ENCODE results near the gene OSBPL2.

OSBPL2 gene

GRCh38 chr20:62208061-62208794 is 30.1 kb upstream of the OSBPL2 start:
- DNase-seq = no peak

DNA sequence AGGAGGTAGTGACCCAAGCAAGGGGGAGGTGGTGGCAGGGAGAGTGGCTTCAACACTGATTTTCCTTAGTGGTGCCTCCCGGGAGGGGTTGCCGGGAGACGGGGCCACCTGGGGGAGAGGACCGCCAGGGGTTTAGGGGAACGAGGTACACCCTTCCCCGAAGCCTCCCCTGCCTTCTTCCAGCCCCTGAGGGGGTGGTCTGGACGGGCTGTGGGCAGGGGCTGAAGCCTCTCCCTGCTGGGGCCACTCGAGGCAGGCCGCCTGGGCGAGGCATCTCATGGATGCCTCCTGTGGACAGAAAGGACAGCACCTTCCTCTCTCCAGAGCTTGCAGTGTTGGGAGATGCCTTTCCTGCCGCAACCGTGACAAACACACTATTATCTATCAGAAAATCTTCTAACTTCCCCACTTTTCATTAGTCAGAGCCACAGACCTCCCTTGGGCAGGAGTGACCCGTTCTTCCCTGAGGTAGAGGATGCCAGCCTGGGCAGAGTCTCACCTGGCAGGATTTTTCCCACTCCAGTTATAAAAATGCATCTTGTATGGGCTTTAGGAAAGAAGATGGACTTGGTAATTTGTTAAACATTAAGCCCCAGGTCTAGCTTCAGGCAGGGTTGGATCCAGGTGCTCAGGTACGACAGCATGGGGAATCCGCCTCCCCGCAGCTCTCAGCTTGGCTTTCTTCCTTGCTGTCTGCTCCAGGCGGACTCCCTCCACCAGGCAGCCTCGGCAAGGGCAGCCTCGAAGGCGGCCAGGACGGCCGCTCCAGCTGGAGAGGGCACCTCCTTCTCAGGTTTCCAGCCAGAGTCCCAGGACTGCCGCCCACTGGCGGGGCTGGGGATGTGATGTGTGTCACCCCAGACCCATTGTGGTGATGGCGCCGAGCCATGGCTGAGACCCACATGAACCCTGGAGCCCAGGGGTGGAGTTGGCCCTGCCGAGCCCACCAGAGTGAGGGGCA is 29.2 kb upstream of the OSBPL2 start:
- DNase-seq = no peak

DNA sequence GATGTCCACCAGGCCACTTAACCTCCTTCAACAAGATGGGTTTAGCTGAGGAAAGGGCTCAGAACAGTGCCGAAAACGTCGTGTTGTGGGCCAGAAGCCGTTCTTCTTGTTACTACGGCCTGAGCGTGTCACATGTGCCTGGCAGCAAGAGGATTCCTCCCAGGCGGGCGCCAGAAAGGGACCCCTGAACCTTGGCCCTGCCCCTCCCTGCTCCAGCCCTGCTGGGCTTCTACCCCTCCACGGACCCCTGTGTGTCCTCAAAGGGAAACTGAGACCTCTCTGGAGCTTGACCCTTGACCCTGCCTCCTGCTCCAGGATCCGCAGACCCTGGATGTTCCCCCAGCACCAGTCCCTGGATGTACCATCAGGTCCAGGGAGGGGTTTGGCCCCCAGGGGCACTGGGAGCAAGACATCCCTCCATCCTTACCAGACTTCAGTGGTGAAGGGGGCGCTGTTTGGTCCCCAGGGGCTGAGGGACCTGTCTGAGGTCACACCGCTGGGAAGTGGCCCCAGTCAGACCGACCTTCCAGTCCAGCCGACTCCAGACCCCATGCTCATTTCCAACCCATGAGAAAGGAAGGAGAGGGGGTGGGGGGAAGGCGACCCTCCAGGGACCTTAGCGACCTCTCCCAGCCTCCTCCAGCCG is 28.3 kb upstream of the OSBPL2 start:
- DNase-seq = no peak

- DNase-seq = no peak
Measured at GRCh38 chr20:62210496-62210855, 27.8 kb upstream of the OSBPL2 start.

DNA sequence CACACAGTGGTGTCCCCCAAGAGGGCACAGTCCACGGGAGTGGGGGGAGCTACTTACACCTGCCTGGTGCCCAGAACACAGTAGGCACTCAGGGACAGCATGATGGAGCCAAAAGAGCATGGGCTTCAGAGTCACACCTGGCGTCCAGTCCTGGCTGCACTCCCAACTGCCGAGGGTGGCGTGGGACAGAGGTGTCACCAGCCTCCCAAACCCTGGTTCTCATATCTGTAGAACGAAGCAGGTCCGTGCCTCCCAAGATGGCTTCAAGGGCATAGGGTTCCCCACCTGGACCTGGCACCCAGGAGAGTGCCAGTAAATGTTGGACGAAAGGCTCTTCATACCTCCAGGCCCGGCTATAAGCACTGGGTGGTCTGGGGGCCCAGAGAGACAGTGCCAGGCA is 27.1 kb upstream of the OSBPL2 start:
- DNase-seq = no peak

DNA sequence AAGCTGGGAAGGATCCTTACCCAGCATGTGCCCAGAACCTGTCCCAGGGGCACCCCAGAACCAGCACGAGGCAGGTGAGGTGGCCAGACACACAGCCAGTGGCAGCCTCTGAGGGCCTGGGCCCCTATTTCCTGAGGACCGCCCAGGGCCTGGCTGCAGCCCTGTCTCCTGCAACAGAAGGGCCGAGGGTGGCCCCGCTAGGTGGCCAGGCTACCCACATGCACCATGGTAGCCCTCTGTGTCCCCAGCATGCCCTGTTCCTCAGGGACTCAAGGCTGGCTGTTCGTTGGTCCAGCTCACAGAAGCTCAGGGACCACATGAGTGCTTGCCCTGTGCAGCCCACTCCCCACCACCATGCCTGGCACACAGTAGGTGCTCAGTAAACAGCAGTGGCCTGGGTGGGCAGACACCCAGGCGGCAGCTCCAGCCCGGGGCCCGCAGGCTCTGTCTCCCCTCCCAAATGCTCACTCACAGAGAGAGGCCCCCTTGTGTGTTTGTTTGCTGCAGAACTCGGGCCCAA is 26.5 kb upstream of the OSBPL2 start:
- no peak for DNase-seq

- no peak for DNase-seq
Measured at GRCh38 chr20:62212299-62212698, 26.0 kb upstream of the OSBPL2 start.

DNA sequence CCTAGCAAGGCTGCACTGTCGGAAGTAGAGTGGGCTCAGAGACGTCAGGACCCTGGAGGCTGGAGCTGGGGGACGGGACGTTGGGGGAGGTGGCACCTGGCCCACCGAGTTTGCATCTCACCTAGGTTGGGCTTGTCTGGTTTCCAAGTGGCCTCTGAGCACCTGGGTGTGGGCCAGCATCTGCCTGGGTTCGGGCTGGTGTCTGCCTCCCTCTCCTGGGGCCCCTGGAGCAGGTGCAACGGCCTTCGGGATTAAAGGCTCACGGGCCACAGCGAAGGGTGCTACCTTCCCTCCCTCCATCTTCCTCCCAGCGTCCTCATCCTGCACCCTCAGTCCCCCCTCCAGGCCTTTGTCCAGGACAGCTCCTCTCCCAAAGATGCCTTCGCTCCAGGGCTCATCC is 24.3 kb upstream of the OSBPL2 start:
- DNase-seq = no peak

DNA sequence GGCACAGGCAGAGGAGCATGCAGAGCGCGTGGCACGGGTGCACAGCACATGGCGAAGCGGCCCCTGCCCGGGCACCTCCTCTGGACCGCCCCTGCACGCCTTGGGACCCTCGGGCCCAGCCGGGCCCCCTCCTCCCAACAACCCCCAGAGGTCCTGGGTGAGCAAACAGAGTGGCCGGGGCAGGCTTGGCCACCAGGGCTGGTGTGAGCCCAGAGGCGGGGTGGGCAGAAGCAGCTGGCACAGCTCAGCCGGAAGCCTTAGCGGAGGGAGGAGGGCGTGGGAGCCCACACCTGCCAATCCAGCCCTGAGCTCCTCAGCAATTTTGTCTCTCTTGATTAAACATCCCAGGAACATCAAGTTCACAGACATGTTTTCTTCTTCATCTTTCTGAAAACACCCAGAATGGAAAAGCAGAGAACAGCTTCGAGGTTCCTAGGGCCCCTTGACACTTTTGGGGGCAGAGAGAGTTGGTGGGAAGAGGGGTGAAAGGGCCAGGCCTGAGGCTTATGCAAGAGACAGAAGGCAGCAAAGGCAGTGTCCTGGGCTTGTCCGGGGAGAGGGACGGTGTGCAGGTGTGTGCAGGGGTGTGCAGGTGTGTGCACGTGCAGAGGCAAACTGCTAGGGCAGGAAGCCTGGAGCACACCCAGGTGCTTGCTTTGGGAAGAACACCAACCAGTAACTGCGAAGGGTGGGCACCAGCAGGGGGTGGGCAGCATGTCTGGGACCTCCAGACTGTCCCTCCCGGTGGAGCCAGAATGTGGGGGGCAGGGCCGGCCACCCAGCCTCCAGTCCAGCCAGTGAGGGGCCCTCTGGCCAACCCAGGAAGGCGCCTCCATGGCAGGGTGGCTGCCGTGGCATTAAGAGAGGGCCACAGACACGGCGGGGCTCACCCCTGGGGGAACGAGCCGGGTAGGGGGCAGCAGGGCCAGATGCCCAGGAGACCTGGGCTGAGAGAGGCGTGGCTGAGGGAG is 23.0 kb upstream of the OSBPL2 start:
- DNase-seq = no peak

GRCh38 chr20:62215991-62216635 is 22.2 kb upstream of the OSBPL2 start:
- no peak for DNase-seq

DNA sequence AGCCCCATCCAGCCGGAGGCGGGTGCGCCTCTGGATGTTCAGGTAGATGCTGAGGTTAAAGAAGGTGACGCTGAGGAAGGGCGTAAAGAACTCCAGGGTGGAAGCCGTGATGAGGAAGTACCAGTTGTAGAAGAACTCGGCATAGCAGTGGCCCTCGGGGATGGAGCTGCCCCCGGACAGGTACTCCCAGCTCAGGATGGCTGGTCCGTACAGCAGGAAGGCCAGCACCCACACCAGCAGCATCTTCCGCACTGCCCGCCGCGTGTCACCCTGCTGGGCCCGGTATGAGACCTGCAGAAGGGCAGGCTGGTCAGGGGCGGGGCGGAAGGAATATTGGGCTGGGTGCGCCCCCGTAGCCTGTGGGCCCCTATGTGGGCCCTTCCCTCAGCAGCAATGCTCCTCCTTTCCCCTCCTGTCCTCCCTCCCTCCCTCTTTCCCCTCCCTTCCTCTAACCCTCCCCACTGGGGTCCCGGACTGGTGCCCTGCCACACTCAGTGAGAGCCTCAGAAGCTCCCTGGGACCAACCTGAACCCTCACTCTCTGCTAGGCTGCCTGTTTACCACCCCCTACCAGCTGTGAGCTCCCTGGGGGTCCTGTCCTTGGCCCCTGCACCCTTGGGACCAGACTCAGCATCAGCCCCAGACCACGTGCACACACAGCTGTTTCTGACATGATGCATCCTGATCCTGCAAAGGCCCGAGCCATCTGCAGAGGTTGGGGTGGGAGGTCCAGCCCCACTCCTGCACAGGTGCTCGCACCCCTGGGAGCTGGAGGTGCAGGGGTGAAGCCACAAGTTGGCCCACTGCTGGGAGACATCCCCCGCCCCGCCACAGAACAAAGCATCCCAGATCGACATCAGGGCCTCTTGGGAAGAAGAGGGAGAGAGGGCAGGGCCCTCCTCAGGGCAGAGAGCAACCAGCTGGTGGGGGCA is 21.4 kb upstream of the OSBPL2 start:
- DNase-seq = no peak

DNA sequence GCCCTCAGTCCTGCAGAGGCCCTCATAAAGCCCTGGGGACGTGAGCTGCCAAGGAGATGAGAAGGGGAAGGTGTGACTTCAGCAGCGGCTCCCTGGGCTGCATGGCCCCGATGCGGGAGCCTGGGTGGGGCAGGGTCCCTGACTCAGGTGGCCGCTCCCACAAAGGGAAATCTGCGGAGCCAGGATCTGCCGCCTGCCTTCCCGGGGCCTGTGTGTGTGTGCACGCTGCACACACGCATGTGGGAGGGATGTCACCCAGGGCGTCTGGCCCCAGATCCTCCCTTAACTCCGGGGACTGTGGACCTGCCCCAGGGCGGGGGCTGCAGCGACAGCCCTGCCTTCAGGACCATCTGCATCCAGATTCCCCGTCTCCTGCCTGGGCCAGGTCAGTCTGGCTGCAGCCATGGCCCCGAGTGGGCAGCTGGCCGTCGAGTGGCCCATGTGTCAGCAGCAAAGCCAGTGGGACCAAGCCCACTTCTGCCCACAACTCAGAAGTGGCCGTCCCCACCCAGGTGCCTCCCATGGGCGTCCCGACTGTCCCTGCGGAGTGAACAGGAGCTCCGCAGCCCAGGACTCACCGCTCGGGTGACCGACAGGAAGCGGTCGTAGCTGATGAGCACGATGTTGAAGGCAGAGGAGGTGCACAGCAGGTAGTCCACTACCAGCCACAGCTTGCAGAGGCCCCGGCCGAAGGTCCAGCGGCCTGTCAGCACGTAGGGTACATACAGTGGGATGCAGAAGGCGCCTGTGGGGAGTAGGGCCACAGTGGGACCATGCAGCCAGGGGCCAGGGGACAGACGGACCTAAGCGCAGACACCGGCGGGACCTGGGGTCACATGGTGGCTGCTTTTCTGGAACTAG is 20.2 kb upstream of the OSBPL2 start:
- no peak for DNase-seq

DNA sequence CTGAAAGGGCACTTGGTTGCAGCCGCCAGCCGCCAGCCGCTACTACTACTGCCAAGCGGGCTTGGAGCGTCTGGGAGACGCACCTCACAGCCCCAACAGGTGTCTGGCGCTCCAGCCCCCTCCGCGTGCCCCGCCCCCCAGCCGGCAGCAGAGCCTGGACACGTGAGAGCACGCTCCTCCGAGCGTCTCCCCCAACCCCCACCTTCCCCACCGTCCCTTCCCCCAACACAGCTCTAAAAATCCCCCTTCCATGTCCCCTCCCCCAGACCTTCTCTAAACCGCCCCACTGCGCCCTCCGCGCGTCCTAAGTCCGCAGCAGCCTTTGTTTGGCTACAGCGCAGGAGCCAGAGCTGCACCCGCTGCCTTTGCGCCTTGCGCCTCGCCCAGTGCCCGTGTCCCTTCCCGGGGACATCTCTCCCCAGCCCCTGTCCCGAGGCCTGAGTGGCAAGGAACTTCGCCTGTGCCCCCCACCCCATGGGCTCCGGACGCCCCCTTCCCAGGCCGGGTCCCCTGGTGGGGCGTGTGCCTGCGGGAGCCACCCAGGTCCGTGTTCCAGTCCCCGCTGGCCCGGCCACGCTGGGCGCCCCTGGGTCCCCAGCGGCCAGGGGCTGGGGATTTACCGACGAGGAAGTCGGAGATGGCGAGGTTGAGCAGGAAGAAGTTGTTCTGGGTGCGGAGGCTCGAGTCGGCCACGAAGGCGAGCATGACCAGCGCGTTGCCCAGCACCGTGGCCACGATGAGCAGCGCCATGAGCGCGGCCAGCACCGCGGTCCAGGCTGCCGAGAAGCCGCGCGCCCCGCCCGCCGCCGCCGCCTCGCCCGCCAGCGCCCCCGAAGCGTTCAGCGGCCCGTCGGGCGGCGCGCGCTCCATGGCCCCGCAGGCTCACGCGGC is 19.0 kb upstream of the OSBPL2 start:
- DNase-seq = no peak

DNA sequence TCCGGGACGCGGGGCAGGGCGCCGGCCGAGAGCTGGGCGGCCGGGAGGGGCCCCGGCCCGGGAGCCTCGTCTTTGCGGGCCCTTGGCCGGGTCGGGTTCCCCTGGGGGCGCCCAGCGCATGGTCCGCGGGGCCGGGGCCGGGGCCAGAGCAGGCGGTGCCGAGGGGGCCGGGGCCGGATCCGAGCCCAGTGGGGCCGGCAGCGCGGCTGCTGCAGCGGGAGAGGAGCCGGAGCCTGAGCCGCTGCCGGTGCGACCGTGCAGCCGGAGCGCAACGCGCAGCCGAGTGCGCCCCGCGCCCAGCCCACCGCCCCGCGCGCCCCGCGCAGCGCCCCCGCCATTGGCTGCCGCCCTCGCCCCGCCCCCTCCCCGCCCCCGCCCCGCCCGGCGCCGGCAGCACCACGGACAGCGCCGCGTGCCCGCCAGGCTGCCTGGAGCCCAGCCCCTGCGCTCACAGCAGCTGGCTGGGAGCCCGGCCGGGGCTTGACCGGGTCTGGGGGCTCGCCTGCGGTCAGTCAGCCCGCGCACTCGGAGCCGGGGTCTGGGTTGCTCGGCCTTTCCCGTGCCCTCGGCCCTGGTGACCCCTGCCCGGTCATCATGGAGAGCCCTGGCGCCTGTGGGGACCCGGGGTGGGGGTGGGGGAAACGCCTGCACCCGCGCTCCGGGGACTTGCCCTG is 18.2 kb upstream of the OSBPL2 start, which contains the start of gene HRH3:
TSS of gene HRH3 (minus strand) at position 287 of the 674 bp plus-strand sequence. CDS start 308 bp downstream, outside the sequence.
- peak; percentile 27 for DNase-seq

DNA sequence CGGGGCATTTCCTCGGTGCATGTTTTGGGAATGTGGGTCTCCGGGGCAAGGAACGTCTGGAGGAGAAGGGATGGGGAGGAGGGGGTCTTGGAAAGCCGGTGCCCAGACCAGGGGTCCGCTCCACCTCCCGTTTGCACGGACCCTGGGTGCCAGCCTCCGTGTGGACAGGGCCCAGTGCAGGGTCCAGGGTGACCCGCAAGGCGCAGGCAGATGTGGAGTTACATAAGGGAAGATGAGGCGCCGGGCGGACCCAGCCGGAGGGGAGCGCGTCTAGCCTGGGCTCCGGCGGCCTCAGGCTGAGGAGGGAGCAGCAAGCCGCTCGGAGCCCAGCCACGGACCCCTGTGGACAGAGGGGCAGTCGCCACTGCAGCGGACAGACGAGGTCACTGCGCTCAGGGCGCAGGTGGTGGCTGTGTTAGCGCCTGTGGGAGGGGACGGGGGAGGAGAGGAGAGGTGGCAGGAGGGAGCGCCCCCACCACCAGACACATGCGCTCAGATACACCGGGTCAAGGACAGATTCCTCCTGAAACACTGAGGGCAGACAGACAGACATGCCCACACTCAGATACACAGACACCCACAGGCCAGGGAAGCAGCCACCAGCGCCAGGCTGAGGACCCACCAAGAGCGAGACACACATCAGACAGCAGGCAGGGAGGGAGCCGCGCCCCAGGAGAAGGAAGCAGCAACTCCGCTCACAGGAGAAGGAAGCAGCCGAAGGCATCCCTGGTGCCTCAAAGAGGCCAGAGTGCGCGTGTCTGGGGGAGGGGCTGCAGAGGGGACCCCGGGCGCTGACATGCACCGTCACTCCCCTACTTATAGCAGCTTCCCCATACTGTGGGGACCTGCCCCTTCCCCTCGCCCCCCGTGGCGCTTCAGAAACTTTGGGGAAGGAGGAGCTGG is 17.4 kb upstream of the OSBPL2 start:
- no peak for DNase-seq

- no peak for DNase-seq
Measured at GRCh38 chr20:62222266-62222850, 16.0 kb upstream of the OSBPL2 start.

Data from effector CD8-positive, alpha-beta T cell (primary cell).